ENCODE results near the gene SLAMF1.

SLAMF1 gene

DNA sequence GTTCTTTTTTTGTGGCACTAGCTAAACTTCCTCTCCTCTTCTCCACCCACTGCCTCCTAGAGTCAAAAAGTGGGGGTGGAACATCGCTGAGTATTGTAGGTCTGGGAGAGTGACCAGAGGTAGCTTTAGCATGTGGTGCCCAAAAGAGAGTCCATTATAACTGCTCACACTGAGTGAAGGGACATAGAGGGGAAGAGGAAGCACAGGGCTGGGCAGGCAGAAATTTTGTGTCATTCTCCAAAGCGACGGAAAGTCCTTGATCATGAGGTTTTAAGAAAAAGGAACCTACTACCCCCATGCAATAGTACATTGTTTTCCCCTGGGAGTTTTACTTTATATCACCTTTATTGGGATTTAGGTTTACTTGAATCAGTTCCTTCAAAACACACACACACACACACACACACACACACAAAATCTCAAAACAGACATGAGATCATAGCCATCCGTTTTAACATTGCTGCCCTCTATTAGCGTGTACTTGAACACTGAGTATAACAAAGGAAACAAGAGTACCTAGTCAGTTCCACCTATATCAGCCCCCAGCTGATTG lies 71.7 kb downstream of the SLAMF1 start:
- Histone ChIP-seq H3K4me3 (no peak overlapping the region), H3K36me3 (no peaks in the 10 kb centered on the region), H3K4me1 (no peaks in the 10 kb centered on the region), H3K9me3 (no peaks in the 10 kb centered on the region), H3K27me3 (no peaks in the 10 kb centered on the region), H3K27ac (no peak overlapping the region)
- no peak for DNase-seq
- TF ChIP-seq, protein P1, sequence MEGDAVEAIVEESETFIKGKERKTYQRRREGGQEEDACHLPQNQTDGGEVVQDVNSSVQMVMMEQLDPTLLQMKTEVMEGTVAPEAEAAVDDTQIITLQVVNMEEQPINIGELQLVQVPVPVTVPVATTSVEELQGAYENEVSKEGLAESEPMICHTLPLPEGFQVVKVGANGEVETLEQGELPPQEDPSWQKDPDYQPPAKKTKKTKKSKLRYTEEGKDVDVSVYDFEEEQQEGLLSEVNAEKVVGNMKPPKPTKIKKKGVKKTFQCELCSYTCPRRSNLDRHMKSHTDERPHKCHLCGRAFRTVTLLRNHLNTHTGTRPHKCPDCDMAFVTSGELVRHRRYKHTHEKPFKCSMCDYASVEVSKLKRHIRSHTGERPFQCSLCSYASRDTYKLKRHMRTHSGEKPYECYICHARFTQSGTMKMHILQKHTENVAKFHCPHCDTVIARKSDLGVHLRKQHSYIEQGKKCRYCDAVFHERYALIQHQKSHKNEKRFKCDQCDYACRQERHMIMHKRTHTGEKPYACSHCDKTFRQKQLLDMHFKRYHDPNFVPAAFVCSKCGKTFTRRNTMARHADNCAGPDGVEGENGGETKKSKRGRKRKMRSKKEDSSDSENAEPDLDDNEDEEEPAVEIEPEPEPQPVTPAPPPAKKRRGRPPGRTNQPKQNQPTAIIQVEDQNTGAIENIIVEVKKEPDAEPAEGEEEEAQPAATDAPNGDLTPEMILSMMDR (IDR thresholded peaks at IDR 0.05) = no peak
- intact Hi-C loops (cut with DNase I; ENCODE audit: low total_unique reads) = no loop called here

DNA sequence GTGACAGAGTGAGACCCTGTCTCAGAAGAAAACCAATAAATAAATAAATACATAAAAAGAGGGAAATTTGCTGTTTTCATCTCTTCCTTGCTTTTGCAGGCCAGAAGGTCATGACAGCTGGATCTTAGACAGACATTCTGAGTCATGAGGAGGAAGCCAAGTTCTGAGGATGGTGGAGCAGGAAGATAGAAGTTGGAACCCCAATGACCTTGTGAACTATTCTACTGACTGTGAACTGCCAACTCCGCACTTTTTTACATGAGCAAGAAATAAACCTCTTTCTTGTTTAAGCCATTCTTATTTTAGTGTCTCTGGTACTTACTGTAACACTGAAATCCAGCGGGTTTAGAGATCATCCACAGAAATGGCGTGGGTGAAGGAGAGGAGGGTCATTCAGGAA lies 76.0 kb downstream of the SLAMF1 start:
- Histone ChIP-seq H3K27ac (no peak overlapping the region), H3K36me3 (no peaks in the 10 kb centered on the region), H3K4me3 (no peak overlapping the region), H3K4me1 (no peaks in the 10 kb centered on the region), H3K9me3 (no peaks in the 10 kb centered on the region), H3K27me3 (no peaks in the 10 kb centered on the region)
- TF ChIP-seq, protein P1 (IDR thresholded peaks at IDR 0.05) = no peak
- no peak for DNase-seq
- intact Hi-C loops (cut with DNase I; ENCODE audit: low total_unique reads) = no loop called here

DNA sequence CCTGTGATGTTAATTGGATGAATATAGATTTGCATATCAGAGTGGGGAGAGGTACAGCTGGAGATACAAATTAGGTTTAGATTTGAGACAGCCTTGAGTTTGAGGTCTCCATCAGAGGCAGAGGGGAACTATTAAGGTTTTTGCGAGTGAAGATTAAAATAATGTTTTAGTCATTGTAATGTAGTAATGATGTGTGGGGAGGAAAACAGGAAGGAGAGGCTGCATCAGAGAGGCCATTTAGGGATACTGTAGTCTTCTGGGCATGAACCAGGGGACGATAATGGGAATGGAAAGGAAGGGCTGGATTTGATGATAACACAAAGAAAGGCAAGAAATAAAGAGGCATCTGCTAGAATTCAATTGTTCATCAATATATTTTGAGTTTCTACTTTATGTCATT lies 77.0 kb downstream of the SLAMF1 start:
- H3K27me3 ChIP-seq = no peaks in the 10 kb centered on the region
- H3K4me1 ChIP-seq = no peaks in the 10 kb centered on the region
- TF ChIP-seq, protein P1 (IDR thresholded peaks at IDR 0.05) = no peak
- no peak overlapping the region for H3K4me3 ChIP-seq
- H3K27ac ChIP-seq = no peak overlapping the region
- DNase-seq = no peak
- no peaks in the 10 kb centered on the region for H3K9me3 ChIP-seq
- H3K36me3 ChIP-seq = no peaks in the 10 kb centered on the region
- intact Hi-C loops (cut with DNase I; ENCODE audit: low total_unique reads) = no loop called here

DNA sequence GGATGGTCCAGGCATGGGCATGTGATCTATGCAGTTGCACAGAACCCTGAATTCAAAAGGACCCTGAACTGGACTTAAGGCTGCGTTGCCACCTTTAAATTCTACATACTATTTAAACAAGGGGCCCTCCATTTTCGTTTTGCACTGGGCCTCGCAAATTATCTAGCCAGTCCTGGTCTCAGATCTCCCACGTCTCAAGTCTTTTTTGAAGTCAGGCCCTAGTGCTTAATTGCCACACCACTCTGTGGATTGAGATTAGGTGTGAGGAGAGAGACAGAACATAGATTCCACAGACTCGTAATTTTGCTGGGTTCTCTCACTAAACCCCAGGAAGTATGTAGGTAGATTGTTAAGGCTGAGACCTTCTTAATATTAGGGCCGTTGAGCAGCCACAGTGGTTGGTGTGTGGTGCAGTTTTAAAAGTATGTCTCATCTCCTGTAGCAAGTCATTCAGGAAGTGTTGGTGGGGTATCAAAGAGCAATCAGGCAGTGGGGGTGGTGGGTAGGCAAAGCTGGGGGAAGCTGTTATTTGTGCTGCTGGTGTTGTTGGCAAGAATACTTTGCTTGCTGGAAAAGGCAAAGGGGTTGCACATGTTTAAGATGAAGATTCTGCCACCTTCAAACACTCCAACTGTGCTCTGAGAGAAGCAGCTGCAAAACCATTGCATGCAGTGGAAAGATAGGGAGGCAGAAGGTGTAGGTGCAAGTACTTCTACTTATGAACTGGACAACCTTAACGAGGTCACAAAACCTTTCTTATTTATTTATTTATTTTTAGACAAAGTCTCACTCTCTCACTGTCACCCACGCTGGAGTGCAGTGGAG lies 78.8 kb downstream of the SLAMF1 start:
- no peak for DNase-seq
- Histone ChIP-seq H3K27ac (no peak overlapping the region), H3K4me3 (no peak overlapping the region), H3K4me1 (no peaks in the 10 kb centered on the region), H3K9me3 (no peaks in the 10 kb centered on the region), H3K36me3 (no peaks in the 10 kb centered on the region), H3K27me3 (no peaks in the 10 kb centered on the region)
- intact Hi-C loops (cut with DNase I; ENCODE audit: low total_unique reads) = no loop called here
- TF ChIP-seq, protein P1 (IDR thresholded peaks at IDR 0.05) = no peak

DNA sequence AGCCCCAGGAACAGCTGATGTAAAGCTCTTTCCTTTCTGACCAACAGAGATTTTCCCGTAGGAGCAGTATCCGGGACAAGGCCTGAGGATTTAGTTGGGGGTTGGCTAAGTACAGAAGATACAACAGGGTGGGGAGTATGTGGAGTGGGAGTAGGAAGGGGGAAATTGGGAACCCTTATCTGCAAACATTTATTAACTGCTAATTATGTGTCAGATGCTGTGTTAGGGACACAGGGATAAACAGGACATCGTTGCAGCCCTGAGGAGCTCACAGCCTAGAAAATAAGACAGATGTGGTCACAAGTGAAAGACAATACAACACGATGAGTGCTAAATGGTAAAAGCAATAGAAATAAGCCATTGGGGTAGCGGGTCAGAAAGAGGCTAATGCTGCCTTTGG lies 79.5 kb downstream of the SLAMF1 start:
- intact Hi-C loops (cut with DNase I; ENCODE audit: low total_unique reads) = no loop called here
- H3K27me3 ChIP-seq = no peaks in the 10 kb centered on the region
- no peak overlapping the region for H3K4me3 ChIP-seq
- H3K9me3 ChIP-seq = no peaks in the 10 kb centered on the region
- H3K27ac ChIP-seq = no peak overlapping the region
- H3K36me3 ChIP-seq = no peaks in the 10 kb centered on the region
- TF ChIP-seq, protein P1 (IDR thresholded peaks at IDR 0.05) = no peak
- no peaks in the 10 kb centered on the region for H3K4me1 ChIP-seq
- DNase-seq = no peak
